SU-DHL-6 (cell line): ENCODE measurements around the gene DLD.

Experiments used
- H2AFZ ChIP-seq: fragments of 200-600 bp; sonication (generic); 2 replicates; pipeline ENCODE4 v1.6.1; 2014; ENCODE audit warnings: low read depth, mild to moderate bottlenecking, moderate library complexity, mixed read lengths, antibody characterized with exemption, low read length; ENCODE audit not compliant: severe bottlenecking
- H3F3A ChIP-seq: fragments of 200-600 bp; shearing (Covaris generic); 2 replicates; pipeline ENCODE4 v1.6.0; 2016; ENCODE audit warnings: antibody characterized with exemption, mild to moderate bottlenecking; ENCODE audit not compliant: insufficient read depth
- H3K27ac ChIP-seq: fragments of 200-600 bp; sonication (generic); 2 replicates; pipeline ENCODE4 v1.5.1; 2016; ENCODE audit warnings: low read depth, mild to moderate bottlenecking, low read length, moderate library complexity, mixed read lengths
- H3K27me3 ChIP-seq: fragments of 200-600 bp; sonication (generic), shearing (Covaris generic); 2 replicates; pipeline ENCODE4 v1.6.0; 2014; ENCODE audit warnings: mild to moderate bottlenecking, low read length
- H3K36me3 ChIP-seq: fragments of 200-600 bp; sonication (generic); 2 replicates; pipeline ENCODE4 v1.6.1; 2014; ENCODE audit warnings: mild to moderate bottlenecking, low read length, mixed read lengths
- H3K4me2 ChIP-seq: fragments of 300-600, 200-600 bp; shearing (Covaris generic), sonication (generic); 2 replicates; pipeline ENCODE4 v1.6.0; 2014; ENCODE audit warnings: low read length, low read depth, mild to moderate bottlenecking; ENCODE audit not compliant: poor library complexity, severe bottlenecking
- H3K4me3 ChIP-seq: fragments of 200-600 bp; sonication (generic); 2 replicates; pipeline ENCODE4 v1.5.1; 2014; ENCODE audit warnings: antibody characterized with exemption, low read length, mild to moderate bottlenecking, mixed read lengths; ENCODE audit not compliant: insufficient read depth, poor library complexity, severe bottlenecking
- H3K79me2 ChIP-seq: fragments of 200-600 bp; sonication (generic); 2 replicates; pipeline ENCODE4 v1.6.1; 2014; ENCODE audit warnings: mild to moderate bottlenecking, low read length, moderate library complexity; ENCODE audit not compliant: insufficient read depth
- H3K9ac ChIP-seq: fragments of 200-600 bp; sonication (generic); 2 replicates; pipeline ENCODE4 v1.7.0; 2014; ENCODE audit warnings: mild to moderate bottlenecking, low read length
- H3K9me2 ChIP-seq: fragments of 200-600 bp; sonication (generic); replicated peaks from 2 replicates; pipeline ENCODE4 v1.6.1; 2014; ENCODE audit warnings: low read length; ENCODE audit not compliant: insufficient read depth
- H3K9me3 ChIP-seq: fragments of 200-600 bp; sonication (generic); 2 replicates; pipeline ENCODE4 v1.6.1; 2014; ENCODE audit warnings: low read length, mixed read lengths; ENCODE audit not compliant: insufficient read depth
- H4K20me1 ChIP-seq: fragments of 200-600 bp; sonication (generic); 2 replicates; pipeline ENCODE4 v1.6.1; 2014; ENCODE audit warnings: low read depth, mild to moderate bottlenecking, antibody characterized with exemption, low read length, moderate library complexity, mixed read lengths
- EZH2phosphoT487 ChIP-seq: fragments of 200-600 bp; sonication (generic), shearing (Covaris generic); conservative IDR thresholded peaks from 2 replicates; pipeline ENCODE4 v1.6.1; 2018; ENCODE audit warnings: mild to moderate bottlenecking, antibody characterized with exemption, low read length, moderate library complexity, mixed read lengths
- TF ChIP-seq, protein P1 (sequence below): fragments of 200-600 bp; sonication (generic); IDR thresholded peaks from one replicate; pipeline ENCODE4 v1.5.1; 2017; ENCODE audit warnings: antibody characterized with exemption, mild to moderate bottlenecking, low read length, moderate library complexity; ENCODE audit not compliant: insufficient read depth, poor library complexity, severe bottlenecking

Gene DLD

DNA sequence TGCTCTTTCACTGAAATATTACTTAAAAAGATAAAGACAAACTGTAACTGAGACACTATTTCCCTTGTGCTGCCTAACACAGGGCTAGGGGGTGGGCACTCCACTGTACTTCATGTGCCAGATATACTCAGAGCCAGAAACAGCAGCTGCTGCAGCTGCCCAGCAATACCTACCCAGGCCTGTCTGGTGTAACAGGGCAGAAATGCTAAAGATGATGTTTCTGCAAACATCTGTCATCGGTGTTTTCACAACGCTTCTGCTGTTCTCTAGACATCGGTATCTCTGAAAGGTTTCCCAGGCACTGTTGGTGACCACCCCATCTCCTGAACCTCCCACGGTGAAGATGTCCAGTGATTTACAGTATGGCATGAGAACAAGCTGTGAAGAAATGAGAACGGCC is 69.3 kb downstream of the DLD start:
- H4K20me1 ChIP-seq: no peaks in the 10 kb centered on the region
- H3K9ac ChIP-seq: no peak overlapping the region
- TF ChIP-seq, protein P1, sequence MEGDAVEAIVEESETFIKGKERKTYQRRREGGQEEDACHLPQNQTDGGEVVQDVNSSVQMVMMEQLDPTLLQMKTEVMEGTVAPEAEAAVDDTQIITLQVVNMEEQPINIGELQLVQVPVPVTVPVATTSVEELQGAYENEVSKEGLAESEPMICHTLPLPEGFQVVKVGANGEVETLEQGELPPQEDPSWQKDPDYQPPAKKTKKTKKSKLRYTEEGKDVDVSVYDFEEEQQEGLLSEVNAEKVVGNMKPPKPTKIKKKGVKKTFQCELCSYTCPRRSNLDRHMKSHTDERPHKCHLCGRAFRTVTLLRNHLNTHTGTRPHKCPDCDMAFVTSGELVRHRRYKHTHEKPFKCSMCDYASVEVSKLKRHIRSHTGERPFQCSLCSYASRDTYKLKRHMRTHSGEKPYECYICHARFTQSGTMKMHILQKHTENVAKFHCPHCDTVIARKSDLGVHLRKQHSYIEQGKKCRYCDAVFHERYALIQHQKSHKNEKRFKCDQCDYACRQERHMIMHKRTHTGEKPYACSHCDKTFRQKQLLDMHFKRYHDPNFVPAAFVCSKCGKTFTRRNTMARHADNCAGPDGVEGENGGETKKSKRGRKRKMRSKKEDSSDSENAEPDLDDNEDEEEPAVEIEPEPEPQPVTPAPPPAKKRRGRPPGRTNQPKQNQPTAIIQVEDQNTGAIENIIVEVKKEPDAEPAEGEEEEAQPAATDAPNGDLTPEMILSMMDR: no peak
- TF ChIP-seq EZH2phosphoT487: no peak
- no peaks in the 10 kb centered on the region for H3K9me2 ChIP-seq
- no peak overlapping the region for H3K27ac ChIP-seq
- no peaks in the 10 kb centered on the region for H3K9me3 ChIP-seq
- H2AFZ ChIP-seq: no peak overlapping the region
- H3K4me2 ChIP-seq: no peak overlapping the region
- H3F3A ChIP-seq: no peaks in the 10 kb centered on the region
- H3K27me3 ChIP-seq: no peaks in the 10 kb centered on the region
- no peaks in the 10 kb centered on the region for H3K79me2 ChIP-seq
- no peak overlapping the region for H3K4me3 ChIP-seq
- no peaks in the 10 kb centered on the region for H3K36me3 ChIP-seq

- Histone ChIP-seq H3K79me2 (no peaks in the 10 kb centered on the region), H3K27ac (no peak overlapping the region), H3K9ac (no peak overlapping the region), H3K36me3 (no peaks in the 10 kb centered on the region), H2AFZ (no peak overlapping the region), H3K9me2 (no peaks in the 10 kb centered on the region), H4K20me1 (no peaks in the 10 kb centered on the region), H3K9me3 (no peaks in the 10 kb centered on the region), H3K4me3 (no peak overlapping the region), H3K27me3 (no peaks in the 10 kb centered on the region), H3F3A (no peaks in the 10 kb centered on the region), H3K4me2 (no peak overlapping the region)
- TF ChIP-seq, protein P1: no peak
- TF ChIP-seq EZH2phosphoT487: no peak
Measured at GRCh38 chr7:107961405-107961804, 70.4 kb downstream of the DLD start.

- no peak overlapping the region for H2AFZ ChIP-seq
- no peaks in the 10 kb centered on the region for H3K79me2 ChIP-seq
- no peak overlapping the region for H3K9ac ChIP-seq
- H3K4me2 ChIP-seq: no peak overlapping the region
- H3K4me3 ChIP-seq: no peak overlapping the region
- H3F3A ChIP-seq: no peaks in the 10 kb centered on the region
- TF ChIP-seq, protein P1: no peak
- TF ChIP-seq EZH2phosphoT487: no peak
- no peaks in the 10 kb centered on the region for H3K36me3 ChIP-seq
- H3K27me3 ChIP-seq: no peaks in the 10 kb centered on the region
- H3K9me2 ChIP-seq: no peaks in the 10 kb centered on the region
- no peaks in the 10 kb centered on the region for H4K20me1 ChIP-seq
- no peaks in the 10 kb centered on the region for H3K9me3 ChIP-seq
- no peak overlapping the region for H3K27ac ChIP-seq
Measured at GRCh38 chr7:107962817-107963216, 71.8 kb downstream of the DLD start.
